NCI-H526 treated with DMSO at 0.1 percent for 48 hours (cell line): ENCODE measurements around the gene MAD1L1.

ENCODE experiments used
- DNase-seq: peaks from one replicate; lab custom pipeline; 2025; lab: John Stamatoyannopoulos, UW

The MAD1L1 gene

GRCh38 chr7:1927937-1928644 lies 304.7 kb downstream of the MAD1L1 start:
- DNase-seq, result no peak

- no peak for DNase-seq
Measured at GRCh38 chr7:1926908-1927306, 305.8 kb downstream of the MAD1L1 start.

GRCh38 chr7:1925973-1926907 lies 306.5 kb downstream of the MAD1L1 start:
- DNase-seq, result no peak

- DNase-seq, result no peak
Measured at GRCh38 chr7:1925349-1925748, 307.4 kb downstream of the MAD1L1 start.

- DNase-seq, result no peak
Measured at GRCh38 chr7:1924258-1924817, 308.4 kb downstream of the MAD1L1 start.

- no peak for DNase-seq
Measured at GRCh38 chr7:1923409-1924257, 309.1 kb downstream of the MAD1L1 start.

GRCh38 chr7:1922870-1923236 lies 309.9 kb downstream of the MAD1L1 start:
- no peak for DNase-seq

GRCh38 chr7:1922071-1922869 lies 310.5 kb downstream of the MAD1L1 start:
- DNase-seq, result no peak

GRCh38 chr7:1920881-1921280 lies 311.9 kb downstream of the MAD1L1 start:
- DNase-seq, result no peak

- no peak for DNase-seq
Measured at GRCh38 chr7:1920266-1920681, 312.5 kb downstream of the MAD1L1 start.

GRCh38 chr7:1919539-1920265 lies 313.0 kb downstream of the MAD1L1 start:
- no peak for DNase-seq

GRCh38 chr7:1918881-1919525 lies 313.7 kb downstream of the MAD1L1 start:
- no peak for DNase-seq

GRCh38 chr7:1918063-1918645 lies 314.6 kb downstream of the MAD1L1 start:
- DNase-seq, result no peak

- DNase-seq, result no peak
Measured at GRCh38 chr7:1917221-1918062, 315.3 kb downstream of the MAD1L1 start.

GRCh38 chr7:1916601-1916970 lies 316.2 kb downstream of the MAD1L1 start:
- DNase-seq, result no peak

GRCh38 chr7:1915956-1916600 lies 316.7 kb downstream of the MAD1L1 start:
- no peak for DNase-seq

- no peak for DNase-seq
Measured at GRCh38 chr7:1915326-1915725, 317.4 kb downstream of the MAD1L1 start.

- no peak for DNase-seq
Measured at GRCh38 chr7:1914743-1915142, 318.0 kb downstream of the MAD1L1 start.
